GM23338 (cell line): ENCODE measurements around the gene CACNA1G. TPM values are rescaled to one million over a fixed set of nuclear protein-coding genes. Genes with fewer than 3 reads are reported as not detected.

Experiments
- ATAC-seq: fragments of 200-7000 bp; cut with Tn5 transposase; 3 replicates; pipeline ENCODE4 v1.9.1; 2020
- DNase-seq: peaks from one replicate; pipeline ENCODE4 v3.0.0-alpha.2; 2015; ENCODE audit warnings: low spot score
- H2AFZ ChIP-seq: fragments of 200-600 bp; sonication (generic); 2 replicates; pipeline ENCODE4 v1.8.0; 2016; ENCODE audit warnings: antibody characterized with exemption, mild to moderate bottlenecking, moderate library complexity
- H3F3A ChIP-seq: fragments of 200-600 bp; sonication (generic); replicated peaks from 2 replicates; pipeline ENCODE4 v1.8.0; 2017; ENCODE audit warnings: antibody characterized with exemption, mixed run types, low read depth
- H3K27ac ChIP-seq: fragments of 200-600 bp; sonication (generic); 2 replicates; pipeline ENCODE4 v1.6.1; 2016; ENCODE audit warnings: low read depth
- H3K27me3 ChIP-seq: fragments of 200-600 bp; sonication (generic); 2 replicates; pipeline ENCODE4 v1.8.0; 2016; ENCODE audit warnings: mild to moderate bottlenecking, mixed run types, moderate library complexity; ENCODE audit not compliant: insufficient read depth
- H3K36me3 ChIP-seq: fragments of 200-600 bp; sonication (generic); 2 replicates; pipeline ENCODE4 v1.8.0; 2016; ENCODE audit warnings: mild to moderate bottlenecking; ENCODE audit not compliant: insufficient read depth
- H3K4me1 ChIP-seq: fragments of 200-600 bp; sonication (generic); 2 replicates; pipeline ENCODE4 v1.8.0; 2016; ENCODE audit warnings: mild to moderate bottlenecking, moderate library complexity; ENCODE audit not compliant: insufficient read depth
- H3K4me2 ChIP-seq: fragments of 200-600 bp; sonication (generic); 2 replicates; pipeline ENCODE4 v1.7.1; 2017; ENCODE audit warnings: mixed run types
- H3K4me3 ChIP-seq: fragments of 200-600 bp; sonication (generic); 2 replicates; pipeline ENCODE4 v1.6.1; 2016; ENCODE audit warnings: mixed run types
- H3K79me2 ChIP-seq: fragments of 200-600 bp; sonication (generic); replicated peaks from 2 replicates; pipeline ENCODE4 v1.8.0; 2017; ENCODE audit warnings: mild to moderate bottlenecking; ENCODE audit not compliant: insufficient read depth
- H3K9me2 ChIP-seq: fragments of 200-600 bp; sonication (generic); 2 replicates; pipeline ENCODE4 v1.8.0; 2017; ENCODE audit not compliant: insufficient read depth
- H4K20me1 ChIP-seq: fragments of 200-600 bp; sonication (generic); replicated peaks from 2 replicates; pipeline ENCODE4 v1.8.0; 2017; ENCODE audit warnings: mild to moderate bottlenecking; ENCODE audit not compliant: insufficient read depth
- H3K27ac Mint-ChIP-seq: 2 replicates; pipeline ENCODE4 v1.8.0; 2020; ENCODE audit warnings: inconsistent platforms, mild to moderate bottlenecking, moderate library complexity, mixed read lengths
- H3K27me3 Mint-ChIP-seq: 3 replicates; pipeline ENCODE4 v1.8.0; 2022; ENCODE audit warnings: low read depth, mild to moderate bottlenecking, moderate library complexity, mixed read lengths, inconsistent platforms; ENCODE audit not compliant: insufficient read depth, poor library complexity
- H3K36me3 Mint-ChIP-seq: 3 replicates; pipeline ENCODE4 v1.8.0; 2021; ENCODE audit warnings: low read depth, mild to moderate bottlenecking, inconsistent platforms, moderate library complexity, mixed read lengths
- H3K4me1 Mint-ChIP-seq: 3 replicates; pipeline ENCODE4 v1.8.0; 2020; ENCODE audit warnings: mild to moderate bottlenecking, inconsistent platforms, mixed read lengths
- H3K4me3 Mint-ChIP-seq: 3 replicates; pipeline ENCODE4 v1.8.0; 2021; ENCODE audit warnings: moderate library complexity, mild to moderate bottlenecking, inconsistent platforms, mixed read lengths
- H3K9me3 Mint-ChIP-seq: 3 replicates; pipeline ENCODE4 v1.8.0; 2020; ENCODE audit warnings: moderate library complexity, mild to moderate bottlenecking, inconsistent platforms, mixed read lengths
- CREB1 ChIP-seq: fragments of 250-450 bp; sonication (Bioruptor Pico); IDR thresholded peaks from 2 replicates; pipeline ENCODE4 v1.5.0; 2020; ENCODE audit warnings: low read depth, mild to moderate bottlenecking, moderate library complexity
- CTCF ChIP-seq, 2 experiments: fragments of 200-600 bp in 1 of 2; sonication (generic) in 1 of 2; conservative IDR thresholded peaks; 2 replicates each; pipeline versions ENCODE4 v1.5.1 to v1.6.1; 2016 to 2017; ENCODE audit warnings: antibody characterized with exemption in 2 of 2, low read depth in 2 of 2, mild to moderate bottlenecking in 2 of 2, moderate library complexity in 1 of 2
- ETS1 ChIP-seq: IDR thresholded peaks from 2 replicates; pipeline ENCODE4 v1.6.1; 2016; ENCODE audit warnings: antibody characterized with exemption
- EZH2 ChIP-seq: fragments of 200-600 bp; sonication (generic); IDR thresholded peaks from one replicate; pipeline ENCODE4 v1.8.0; 2017; ENCODE audit warnings: antibody characterized with exemption, mild to moderate bottlenecking, low read depth; ENCODE audit not compliant: unreplicated experiment
- EZH2phosphoT487 ChIP-seq: fragments of 200-600 bp; sonication (generic); IDR thresholded peaks from one replicate; pipeline ENCODE4 v1.8.1; 2018; ENCODE audit warnings: antibody characterized with exemption; ENCODE audit not compliant: unreplicated experiment
- JUNB ChIP-seq: IDR thresholded peaks from one replicate; pipeline ENCODE4 v1.6.1; 2016; ENCODE audit warnings: antibody characterized with exemption; ENCODE audit not compliant: unreplicated experiment
- NANOG ChIP-seq: IDR thresholded peaks from 2 replicates; pipeline ENCODE4 v1.6.1; 2016; ENCODE audit warnings: antibody characterized with exemption, borderline replicate concordance
- POLR2AphosphoS5 ChIP-seq: IDR thresholded peaks from 2 replicates; pipeline ENCODE4 v1.6.1; 2016; ENCODE audit warnings: antibody characterized with exemption, low read depth
- REST ChIP-seq: IDR thresholded peaks from one replicate; pipeline ENCODE4 v1.6.1; 2018; ENCODE audit warnings: antibody characterized with exemption; ENCODE audit not compliant: unreplicated experiment
- STAT1 ChIP-seq: IDR thresholded peaks from one replicate; pipeline ENCODE4 v1.6.1; 2016; ENCODE audit warnings: antibody characterized with exemption; ENCODE audit not compliant: unreplicated experiment
- ZNF114 ChIP-seq: fragments of 250-450 bp; sonication (Bioruptor Pico); IDR thresholded peaks from 2 replicates; pipeline ENCODE4 v1.5.0; 2020; ENCODE audit warnings: mild to moderate bottlenecking, moderate library complexity
- ZNF331 ChIP-seq: fragments of 250-450 bp; sonication (Bioruptor Pico); IDR thresholded peaks from 2 replicates; pipeline ENCODE4 v1.5.0; 2020; ENCODE audit warnings: low read depth, mild to moderate bottlenecking, moderate library complexity
- ZNF462 ChIP-seq: fragments of 250-450 bp; sonication (Bioruptor Pico); IDR thresholded peaks from 2 replicates; pipeline ENCODE4 v1.5.0; 2020; ENCODE audit warnings: mild to moderate bottlenecking, moderate library complexity
- polyA plus RNA-seq: library from polyadenylated mRNA; unstranded; fragments of >200 nt; fragmentation: Nextera tagmentation; extraction: Ambion mirVana; gene quantifications from 2 replicates; pipeline ENCODE4 v1.2.1, GENCODE V29; 2016
- total RNA-seq: library from RNA; depleted of rRNA; stranded (reverse); fragments of >200 nt; shearing (Covaris generic); gene quantifications from 2 replicates; pipeline ENCODE4 v1.2.3, GENCODE V29; 2014

The CACNA1G gene
- total and polyA plus RNA-seq, 2 experiments from 2014 or later, result 1.4 to 5.1 TPM

- TF ChIP-seq EZH2phosphoT487 (no peak), POLR2AphosphoS5 (no peak), ZNF114 (CRISPR knock-in tag) (no peak), CREB1 (CRISPR knock-in tag) (no peak)
These were observed 55.3 kb downstream of the CACNA1G start (continued) for GRCh38 chr17:50615828-50616227.

GRCh38 chr17:50618300-50618699 is 57.8 kb downstream of the CACNA1G start:
- Mint-ChIP-seq H3K27me3 (peaks cover 8% of the 10 kb centered on the region), H3K4me3 (no peak overlapping the region), H3K9me3 (no peaks in the 10 kb centered on the region), H3K36me3 (no peaks in the 10 kb centered on the region; the same call in 2 of the 3 replicates), H3K4me1 (peaks cover 13% of the 10 kb centered on the region), H3K27ac (no peak overlapping the region)
- Histone ChIP-seq H3K4me3 (no peak overlapping the region), H3K9me2 (no peaks in the 10 kb centered on the region), H3K4me2 (no peak overlapping the region), H3K27ac (no peak overlapping the region), H3K36me3 (no peaks in the 10 kb centered on the region), H4K20me1 (no peaks in the 10 kb centered on the region), H3K79me2 (no peaks in the 10 kb centered on the region), H2AFZ (no peak overlapping the region), H3F3A (no peaks in the 10 kb centered on the region), H3K4me1 (peaks cover 5% of the 10 kb centered on the region; the same call in 1 of the 2 replicates), H3K27me3 (no peaks in the 10 kb centered on the region)
- ATAC-seq (no peak), DNase-seq (no peak)
- TF ChIP-seq ZNF114 (CRISPR knock-in tag) (no peak), CREB1 (CRISPR knock-in tag) (no peak), ETS1 (no peak), REST (no peak), ZNF331 (CRISPR knock-in tag) (no peak), CTCF (conservative IDR thresholded peaks at IDR 0.05; ENCODE audit: low read depth in 2 of 2) (no peak), EZH2 (no peak), ZNF462 (CRISPR knock-in tag) (no peak), NANOG (no peak), POLR2AphosphoS5 (no peak), JUNB (no peak), STAT1 (no peak), EZH2phosphoT487 (no peak)
